ENCODE measurements around the gene NUDT17.

GRCh38 chr1:145826030-145826429, 19.4 kb upstream of the NUDT17 start:
- TF ChIP-seq EZH2 (IDR thresholded peaks at IDR 0.05; ENCODE audit: borderline replicate concordance, insufficient read depth, low read length, poor library complexity, severe bottlenecking) (no peak), CTCF (IDR thresholded peaks at IDR 0.05; ENCODE audit: poor library complexity, severe bottlenecking) (peak; percentile 49), TAF1 (IDR thresholded peaks at IDR 0.05; ENCODE audit: low read depth) (no peak), REST (IDR thresholded peaks at IDR 0.05; ENCODE audit: borderline replicate concordance) (no peak), POLR2AphosphoS5 (IDR thresholded peaks at IDR 0.05) (no peak), RAD21 (conservative IDR thresholded peaks at IDR 0.05) (no peak)

Data from neural cell (in vitro differentiated cells).